GM23338 (cell line): ENCODE measurements around the gene SLC29A2. TPM values are rescaled to one million over a fixed set of nuclear protein-coding genes. Genes with fewer than 3 reads are reported as not detected.
A peak's percentile ranks its signal among the peaks of the same experiment; 100 is the strongest.

Experiments used
- ATAC-seq: fragments of 200-7000 bp; cut with Tn5 transposase; 3 replicates; pipeline ENCODE4 v1.9.1; 2020
- DNase-seq: peaks from one replicate; pipeline ENCODE4 v3.0.0-alpha.2; 2015; ENCODE audit warnings: low spot score
- H2AFZ ChIP-seq: fragments of 200-600 bp; sonication (generic); 2 replicates; pipeline ENCODE4 v1.8.0; 2016; ENCODE audit warnings: antibody characterized with exemption, mild to moderate bottlenecking, moderate library complexity
- H3F3A ChIP-seq: fragments of 200-600 bp; sonication (generic); replicated peaks from 2 replicates; pipeline ENCODE4 v1.8.0; 2017; ENCODE audit warnings: antibody characterized with exemption, mixed run types, low read depth
- H3K27ac ChIP-seq: fragments of 200-600 bp; sonication (generic); 2 replicates; pipeline ENCODE4 v1.6.1; 2016; ENCODE audit warnings: low read depth
- H3K27me3 ChIP-seq: fragments of 200-600 bp; sonication (generic); 2 replicates; pipeline ENCODE4 v1.8.0; 2016; ENCODE audit warnings: mild to moderate bottlenecking, mixed run types, moderate library complexity; ENCODE audit not compliant: insufficient read depth
- H3K36me3 ChIP-seq: fragments of 200-600 bp; sonication (generic); 2 replicates; pipeline ENCODE4 v1.8.0; 2016; ENCODE audit warnings: mild to moderate bottlenecking; ENCODE audit not compliant: insufficient read depth
- H3K4me1 ChIP-seq: fragments of 200-600 bp; sonication (generic); 2 replicates; pipeline ENCODE4 v1.8.0; 2016; ENCODE audit warnings: mild to moderate bottlenecking, moderate library complexity; ENCODE audit not compliant: insufficient read depth
- H3K4me2 ChIP-seq: fragments of 200-600 bp; sonication (generic); 2 replicates; pipeline ENCODE4 v1.7.1; 2017; ENCODE audit warnings: mixed run types
- H3K4me3 ChIP-seq: fragments of 200-600 bp; sonication (generic); 2 replicates; pipeline ENCODE4 v1.6.1; 2016; ENCODE audit warnings: mixed run types
- H3K79me2 ChIP-seq: fragments of 200-600 bp; sonication (generic); replicated peaks from 2 replicates; pipeline ENCODE4 v1.8.0; 2017; ENCODE audit warnings: mild to moderate bottlenecking; ENCODE audit not compliant: insufficient read depth
- H3K9me2 ChIP-seq: fragments of 200-600 bp; sonication (generic); 2 replicates; pipeline ENCODE4 v1.8.0; 2017; ENCODE audit not compliant: insufficient read depth
- H4K20me1 ChIP-seq: fragments of 200-600 bp; sonication (generic); replicated peaks from 2 replicates; pipeline ENCODE4 v1.8.0; 2017; ENCODE audit warnings: mild to moderate bottlenecking; ENCODE audit not compliant: insufficient read depth
- H3K27ac Mint-ChIP-seq: 2 replicates; pipeline ENCODE4 v1.8.0; 2020; ENCODE audit warnings: inconsistent platforms, mild to moderate bottlenecking, moderate library complexity, mixed read lengths
- H3K27me3 Mint-ChIP-seq: 3 replicates; pipeline ENCODE4 v1.8.0; 2022; ENCODE audit warnings: low read depth, mild to moderate bottlenecking, moderate library complexity, mixed read lengths, inconsistent platforms; ENCODE audit not compliant: insufficient read depth, poor library complexity
- H3K36me3 Mint-ChIP-seq: 3 replicates; pipeline ENCODE4 v1.8.0; 2021; ENCODE audit warnings: low read depth, mild to moderate bottlenecking, inconsistent platforms, moderate library complexity, mixed read lengths
- H3K4me1 Mint-ChIP-seq: 3 replicates; pipeline ENCODE4 v1.8.0; 2020; ENCODE audit warnings: mild to moderate bottlenecking, inconsistent platforms, mixed read lengths
- H3K4me3 Mint-ChIP-seq: 3 replicates; pipeline ENCODE4 v1.8.0; 2021; ENCODE audit warnings: moderate library complexity, mild to moderate bottlenecking, inconsistent platforms, mixed read lengths
- H3K9me3 Mint-ChIP-seq: 3 replicates; pipeline ENCODE4 v1.8.0; 2020; ENCODE audit warnings: moderate library complexity, mild to moderate bottlenecking, inconsistent platforms, mixed read lengths
- CREB1 ChIP-seq: fragments of 250-450 bp; sonication (Bioruptor Pico); IDR thresholded peaks from 2 replicates; pipeline ENCODE4 v1.5.0; 2020; ENCODE audit warnings: low read depth, mild to moderate bottlenecking, moderate library complexity
- EZH2 ChIP-seq: fragments of 200-600 bp; sonication (generic); IDR thresholded peaks from one replicate; pipeline ENCODE4 v1.8.0; 2017; ENCODE audit warnings: antibody characterized with exemption, mild to moderate bottlenecking, low read depth; ENCODE audit not compliant: unreplicated experiment
- EZH2phosphoT487 ChIP-seq: fragments of 200-600 bp; sonication (generic); IDR thresholded peaks from one replicate; pipeline ENCODE4 v1.8.1; 2018; ENCODE audit warnings: antibody characterized with exemption; ENCODE audit not compliant: unreplicated experiment
- ZNF114 ChIP-seq: fragments of 250-450 bp; sonication (Bioruptor Pico); IDR thresholded peaks from 2 replicates; pipeline ENCODE4 v1.5.0; 2020; ENCODE audit warnings: mild to moderate bottlenecking, moderate library complexity
- polyA plus RNA-seq: library from polyadenylated mRNA; unstranded; fragments of >200 nt; fragmentation: Nextera tagmentation; extraction: Ambion mirVana; gene quantifications from 2 replicates; pipeline ENCODE4 v1.2.1, GENCODE V29; 2016
- total RNA-seq: library from RNA; depleted of rRNA; stranded (reverse); fragments of >200 nt; shearing (Covaris generic); gene quantifications from 2 replicates; pipeline ENCODE4 v1.2.3, GENCODE V29; 2014
- TF ChIP-seq, protein P1 (sequence below), 2 experiments: fragments of 200-600 bp in 1 of 2; sonication (generic) in 1 of 2; conservative IDR thresholded peaks; 2 replicates each; pipeline versions ENCODE4 v1.5.1 to v1.6.1; 2016 to 2017; ENCODE audit warnings: antibody characterized with exemption in 2 of 2, low read depth in 2 of 2, mild to moderate bottlenecking in 2 of 2, moderate library complexity in 1 of 2
- TF ChIP-seq, protein P2 (sequence below): IDR thresholded peaks from one replicate; pipeline ENCODE4 v1.6.1; 2018; ENCODE audit warnings: antibody characterized with exemption; ENCODE audit not compliant: unreplicated experiment
- TF ChIP-seq, protein P3 (sequence below): IDR thresholded peaks from 2 replicates; pipeline ENCODE4 v1.6.1; 2016; ENCODE audit warnings: antibody characterized with exemption

The SLC29A2 gene
- total and polyA plus RNA-seq, 2 experiments from 2014 or later: 26.0 to 31.1 TPM

DNA sequence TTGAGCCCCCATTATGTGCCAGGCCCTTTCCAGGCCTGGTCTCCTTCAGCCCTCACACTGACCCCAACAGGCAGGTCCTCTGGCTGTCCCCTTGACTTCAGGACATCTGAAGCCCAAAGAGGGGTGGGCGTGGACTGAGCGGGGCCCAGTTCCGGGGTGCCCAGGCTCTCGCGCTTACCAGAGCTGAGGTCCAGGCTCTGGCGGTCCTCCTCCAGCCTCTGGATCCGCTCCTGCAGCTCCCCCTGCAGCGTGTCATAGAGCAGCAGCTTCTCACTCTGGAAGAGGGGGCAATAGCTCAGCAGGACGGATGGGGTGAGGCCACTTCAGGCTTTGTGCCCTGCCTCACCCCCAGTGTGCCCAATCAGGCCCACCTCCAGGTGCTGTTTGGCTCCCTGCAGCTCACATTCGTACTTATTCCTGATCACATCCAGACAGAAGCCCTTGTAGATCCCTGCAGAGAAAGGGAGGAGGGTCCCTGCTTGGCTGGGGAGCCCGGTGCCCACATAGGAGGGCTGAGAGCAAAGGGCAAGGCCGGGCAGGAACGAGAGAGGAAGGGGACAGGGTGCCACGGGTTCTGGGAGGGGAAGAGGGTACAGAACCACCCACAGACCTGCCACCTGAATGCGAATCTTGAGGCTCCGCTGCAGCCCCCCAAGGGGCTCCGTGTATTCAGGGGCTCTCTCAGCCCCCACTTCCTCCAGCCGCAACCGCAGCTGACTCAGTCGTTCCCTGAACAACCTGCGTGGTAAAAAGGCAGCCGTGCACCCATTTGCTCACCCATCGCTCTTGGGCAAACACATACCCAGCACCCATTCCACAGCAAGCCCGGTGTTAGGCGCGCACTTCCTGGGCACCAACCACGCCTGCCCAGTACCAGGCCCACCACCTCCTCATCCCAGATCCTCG, 30.7 kb downstream of the SLC29A2 start:
- Mint-ChIP-seq H3K27me3 (peaks cover 20% of the 10 kb centered on the region), H3K4me3 (no peak overlapping the region), H3K27ac (no peak overlapping the region), H3K4me1 (peaks cover 32% of the 10 kb centered on the region), H3K9me3 (no peaks in the 10 kb centered on the region; the same call in 2 of the 3 replicates), H3K36me3 (peaks cover 25% of the 10 kb centered on the region)
- no peak overlapping the region for H3K27ac ChIP-seq
- ATAC-seq: no peak
- no peaks in the 10 kb centered on the region for H3K9me2 ChIP-seq
- H3K27me3 ChIP-seq: no peaks in the 10 kb centered on the region
- no peak for TF ChIP-seq ZNF114 (CRISPR knock-in tag)
- TF ChIP-seq EZH2: no peak
- TF ChIP-seq, protein P1, sequence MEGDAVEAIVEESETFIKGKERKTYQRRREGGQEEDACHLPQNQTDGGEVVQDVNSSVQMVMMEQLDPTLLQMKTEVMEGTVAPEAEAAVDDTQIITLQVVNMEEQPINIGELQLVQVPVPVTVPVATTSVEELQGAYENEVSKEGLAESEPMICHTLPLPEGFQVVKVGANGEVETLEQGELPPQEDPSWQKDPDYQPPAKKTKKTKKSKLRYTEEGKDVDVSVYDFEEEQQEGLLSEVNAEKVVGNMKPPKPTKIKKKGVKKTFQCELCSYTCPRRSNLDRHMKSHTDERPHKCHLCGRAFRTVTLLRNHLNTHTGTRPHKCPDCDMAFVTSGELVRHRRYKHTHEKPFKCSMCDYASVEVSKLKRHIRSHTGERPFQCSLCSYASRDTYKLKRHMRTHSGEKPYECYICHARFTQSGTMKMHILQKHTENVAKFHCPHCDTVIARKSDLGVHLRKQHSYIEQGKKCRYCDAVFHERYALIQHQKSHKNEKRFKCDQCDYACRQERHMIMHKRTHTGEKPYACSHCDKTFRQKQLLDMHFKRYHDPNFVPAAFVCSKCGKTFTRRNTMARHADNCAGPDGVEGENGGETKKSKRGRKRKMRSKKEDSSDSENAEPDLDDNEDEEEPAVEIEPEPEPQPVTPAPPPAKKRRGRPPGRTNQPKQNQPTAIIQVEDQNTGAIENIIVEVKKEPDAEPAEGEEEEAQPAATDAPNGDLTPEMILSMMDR (conservative IDR thresholded peaks at IDR 0.05; ENCODE audit: low read depth in 2 of 2): peak in 1 of 2 experiments; percentile 27; a peak in 2 of 4 replicates
- TF ChIP-seq, protein P2, sequence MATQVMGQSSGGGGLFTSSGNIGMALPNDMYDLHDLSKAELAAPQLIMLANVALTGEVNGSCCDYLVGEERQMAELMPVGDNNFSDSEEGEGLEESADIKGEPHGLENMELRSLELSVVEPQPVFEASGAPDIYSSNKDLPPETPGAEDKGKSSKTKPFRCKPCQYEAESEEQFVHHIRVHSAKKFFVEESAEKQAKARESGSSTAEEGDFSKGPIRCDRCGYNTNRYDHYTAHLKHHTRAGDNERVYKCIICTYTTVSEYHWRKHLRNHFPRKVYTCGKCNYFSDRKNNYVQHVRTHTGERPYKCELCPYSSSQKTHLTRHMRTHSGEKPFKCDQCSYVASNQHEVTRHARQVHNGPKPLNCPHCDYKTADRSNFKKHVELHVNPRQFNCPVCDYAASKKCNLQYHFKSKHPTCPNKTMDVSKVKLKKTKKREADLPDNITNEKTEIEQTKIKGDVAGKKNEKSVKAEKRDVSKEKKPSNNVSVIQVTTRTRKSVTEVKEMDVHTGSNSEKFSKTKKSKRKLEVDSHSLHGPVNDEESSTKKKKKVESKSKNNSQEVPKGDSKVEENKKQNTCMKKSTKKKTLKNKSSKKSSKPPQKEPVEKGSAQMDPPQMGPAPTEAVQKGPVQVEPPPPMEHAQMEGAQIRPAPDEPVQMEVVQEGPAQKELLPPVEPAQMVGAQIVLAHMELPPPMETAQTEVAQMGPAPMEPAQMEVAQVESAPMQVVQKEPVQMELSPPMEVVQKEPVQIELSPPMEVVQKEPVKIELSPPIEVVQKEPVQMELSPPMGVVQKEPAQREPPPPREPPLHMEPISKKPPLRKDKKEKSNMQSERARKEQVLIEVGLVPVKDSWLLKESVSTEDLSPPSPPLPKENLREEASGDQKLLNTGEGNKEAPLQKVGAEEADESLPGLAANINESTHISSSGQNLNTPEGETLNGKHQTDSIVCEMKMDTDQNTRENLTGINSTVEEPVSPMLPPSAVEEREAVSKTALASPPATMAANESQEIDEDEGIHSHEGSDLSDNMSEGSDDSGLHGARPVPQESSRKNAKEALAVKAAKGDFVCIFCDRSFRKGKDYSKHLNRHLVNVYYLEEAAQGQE: no peak
- no peak for TF ChIP-seq EZH2phosphoT487
- DNase-seq: no peak
- no peak overlapping the region for H2AFZ ChIP-seq
- no peaks in the 10 kb centered on the region; the same call in 1 of the 2 replicates for H3K36me3 ChIP-seq
- peaks cover 14% of the 10 kb centered on the region for H3K79me2 ChIP-seq
- peaks cover 3% of the 10 kb centered on the region; the same call in 1 of the 2 replicates for H4K20me1 ChIP-seq
- no peak overlapping the region for H3K4me2 ChIP-seq
- H3K4me1 ChIP-seq: peaks cover 21% of the 10 kb centered on the region
- H3K4me3 ChIP-seq: no peak overlapping the region
- peaks cover 16% of the 10 kb centered on the region; the same call in 1 of the 2 replicates for H3F3A ChIP-seq

DNA sequence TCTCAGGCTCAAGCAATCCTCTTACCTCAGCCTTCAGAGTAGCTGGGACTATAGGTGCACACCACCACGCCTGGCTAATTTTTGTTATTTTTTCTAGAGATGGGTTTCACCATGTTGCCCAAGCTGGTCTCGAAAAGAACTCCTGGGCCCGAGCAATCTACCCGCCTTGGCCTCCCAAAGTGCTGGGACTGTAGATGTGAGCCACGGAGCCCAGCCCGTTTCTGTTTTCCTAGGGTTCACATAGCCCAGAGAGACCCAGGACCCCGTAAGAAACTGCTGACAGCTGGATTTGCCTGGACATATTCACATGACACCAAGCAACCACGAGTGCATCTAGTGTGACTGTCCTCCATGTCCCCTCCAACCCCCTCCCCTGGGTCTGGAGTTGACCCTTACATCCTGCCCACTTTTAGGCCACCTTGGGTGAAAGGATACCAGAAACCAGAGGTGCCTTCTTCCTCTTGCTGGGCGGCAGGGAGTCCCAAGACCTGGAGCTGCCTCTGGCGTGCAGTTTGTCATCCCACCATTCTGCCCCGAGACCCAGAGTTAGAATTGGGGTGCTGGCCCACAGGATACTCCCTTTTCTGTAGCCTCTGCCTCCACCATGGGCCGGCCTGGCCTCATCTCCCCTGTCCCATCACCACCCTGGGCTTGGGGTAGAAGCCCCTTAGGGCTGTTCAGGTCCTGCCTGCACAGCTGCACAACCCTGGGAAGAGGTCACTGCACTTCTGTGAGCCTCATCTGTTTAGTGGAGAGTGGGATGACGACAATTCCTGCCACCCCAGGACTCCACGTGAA, 31.7 kb downstream of the SLC29A2 start:
- no peaks in the 10 kb centered on the region; the same call in 1 of the 2 replicates for H3K36me3 ChIP-seq
- H3K9me2 ChIP-seq: no peaks in the 10 kb centered on the region
- peaks cover 14% of the 10 kb centered on the region for H3K79me2 ChIP-seq
- H3K4me2 ChIP-seq: no peak overlapping the region
- H4K20me1 ChIP-seq: no peaks in the 10 kb centered on the region; the same call in 1 of the 2 replicates
- no peak overlapping the region for H2AFZ ChIP-seq
- H3K4me1 Mint-ChIP-seq: peaks cover 31% of the 10 kb centered on the region
- TF ChIP-seq, protein P3, sequence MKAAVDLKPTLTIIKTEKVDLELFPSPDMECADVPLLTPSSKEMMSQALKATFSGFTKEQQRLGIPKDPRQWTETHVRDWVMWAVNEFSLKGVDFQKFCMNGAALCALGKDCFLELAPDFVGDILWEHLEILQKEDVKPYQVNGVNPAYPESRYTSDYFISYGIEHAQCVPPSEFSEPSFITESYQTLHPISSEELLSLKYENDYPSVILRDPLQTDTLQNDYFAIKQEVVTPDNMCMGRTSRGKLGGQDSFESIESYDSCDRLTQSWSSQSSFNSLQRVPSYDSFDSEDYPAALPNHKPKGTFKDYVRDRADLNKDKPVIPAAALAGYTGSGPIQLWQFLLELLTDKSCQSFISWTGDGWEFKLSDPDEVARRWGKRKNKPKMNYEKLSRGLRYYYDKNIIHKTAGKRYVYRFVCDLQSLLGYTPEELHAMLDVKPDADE: no peak
- TF ChIP-seq CREB1 (CRISPR knock-in tag): no peak
- TF ChIP-seq ZNF114 (CRISPR knock-in tag): no peak
- H3K36me3 Mint-ChIP-seq: peaks cover 25% of the 10 kb centered on the region
- H3K27ac ChIP-seq: no peak overlapping the region
- ATAC-seq: no peak
- H3F3A ChIP-seq: peaks cover 12% of the 10 kb centered on the region; the same call in 1 of the 2 replicates
- H3K4me3 Mint-ChIP-seq: no peak overlapping the region; the same call in 2 of the 3 replicates
- H3K27me3 ChIP-seq: no peaks in the 10 kb centered on the region
- H3K9me3 Mint-ChIP-seq: no peaks in the 10 kb centered on the region; the same call in 2 of the 3 replicates
- H3K4me1 ChIP-seq: peaks cover 23% of the 10 kb centered on the region
- DNase-seq: no peak
- H3K27me3 Mint-ChIP-seq: peaks cover 14% of the 10 kb centered on the region
- H3K4me3 ChIP-seq: no peak overlapping the region
- H3K27ac Mint-ChIP-seq: no peak overlapping the region
